ENCODE results near the gene SERPINA10.

DNA sequence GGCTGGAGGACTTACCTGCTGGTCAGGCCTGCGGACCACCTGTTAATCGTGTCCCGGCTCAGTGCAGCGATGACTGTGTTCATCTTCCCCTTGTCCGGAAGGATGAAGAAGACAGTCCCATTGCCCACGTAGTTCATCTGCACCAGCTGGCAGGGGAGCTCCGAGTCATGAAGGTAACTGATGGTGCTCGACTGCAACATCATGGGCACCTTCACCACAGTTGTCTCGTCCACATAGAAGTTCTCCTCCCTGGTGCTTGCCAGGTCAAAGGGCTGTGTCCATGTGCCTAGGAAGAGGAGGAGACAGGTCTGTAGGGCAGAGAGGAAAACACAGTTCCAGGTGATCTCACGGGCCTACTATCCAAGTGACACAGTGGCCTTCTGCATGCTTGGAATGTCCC, 16.7 kb upstream of the SERPINA10 start:
- TF ChIP-seq CTCF (conservative IDR thresholded peaks at IDR 0.05; ENCODE audit: low read length): no peak
- no peak for TF ChIP-seq EZH2phosphoT487 (IDR thresholded peaks at IDR 0.05; ENCODE audit: borderline replicate concordance)
